Sciatic nerve (tissue), 2 donors: Measurements from ENCODE around the gene THBD. TPM values are rescaled to one million over a fixed set of nuclear protein-coding genes. Genes with fewer than 3 reads are reported as not detected.

ENCODE experiments used
- ATAC-seq: fragments of 200-7000 bp; cut with Tn5 transposase; one replicate; pipeline ENCODE4 v1.9.1; 2020; ENCODE audit warnings: mild to moderate bottlenecking, moderate library complexity
- DNase-seq: peaks from one replicate; pipeline ENCODE4 v3.0.0-alpha.2; 2020; ENCODE audit warnings: low spot score
- intact Hi-C: fragments of 100-400 bp; cut with DNase I; formaldehyde crosslinking; loops from one replicate; pipeline ENCODE4 v1.14.2; 2022
- total RNA-seq: library from RNA; stranded (reverse); fragmentation: NEBNext Ultra II Directional; extraction: Animal tissue kit (Norgen Biotek cat#: 25700); gene quantifications from one replicate; pipeline ENCODE4 v1.2.1, GENCODE V29; 2021
- donor health status: DM: no; HTN: no; CAD: no.
- donor health status: DM: no; HTN: no; CAD: no.

The THBD gene
- total RNA-seq, 1 donor from 2014 or later, result 25.3 TPM

GRCh38 chr20:23024701-23025100, 24.8 kb downstream of the THBD start:
- intact Hi-C loops, result no loop called here
- DNase-seq (no peak), ATAC-seq (no peak)

GRCh38 chr20:23023621-23024177, 25.8 kb downstream of the THBD start:
- DNase-seq (peak; percentile 34), ATAC-seq (no peak)
- intact Hi-C loops, result no loop called here

- intact Hi-C loops, result no loop called here
Measured at GRCh38 chr20:23022849-23023248, 26.6 kb downstream of the THBD start.

GRCh38 chr20:23021951-23022350, 27.5 kb downstream of the THBD start:
- no peak for ATAC-seq
- intact Hi-C loops, result no loop called here
- DNase-seq, result no peak

More at GRCh38 chr20:23022849-23023248, 26.6 kb downstream of the THBD start:
- ATAC-seq (no peak), DNase-seq (no peak)

GRCh38 chr20:23021541-23021940, 27.9 kb downstream of the THBD start:
- no peak for DNase-seq
- ATAC-seq, result no peak
- intact Hi-C loops, result no loop called here

- DNase-seq, result peak; percentile 4
- ATAC-seq, result no peak
- intact Hi-C loops, result no loop called here
Measured at GRCh38 chr20:23020230-23021018, 29.0 kb downstream of the THBD start.

GRCh38 chr20:23019403-23019802, 30.1 kb downstream of the THBD start:
- DNase-seq, result peak; percentile 30
- ATAC-seq, result no peak
- intact Hi-C loops, result no loop called here

- DNase-seq (peak; percentile 23), ATAC-seq (no peak)
Measured at GRCh38 chr20:23018941-23019340, 30.5 kb downstream of the THBD start.

GRCh38 chr20:23018432-23018831, 31.0 kb downstream of the THBD start:
- intact Hi-C loops, result no loop called here
- no peak for ATAC-seq
- no peak for DNase-seq

More at GRCh38 chr20:23018941-23019340, 30.5 kb downstream of the THBD start:
- intact Hi-C loops, result no loop called here

GRCh38 chr20:23017516-23017915, 32.0 kb downstream of the THBD start:
- ATAC-seq (no peak), DNase-seq (peak; percentile 6)
- intact Hi-C loops, result no loop called here

GRCh38 chr20:23013429-23013828, 36.0 kb downstream of the THBD start:
- DNase-seq (no peak), ATAC-seq (no peak)
- intact Hi-C loops, result no loop called here

- intact Hi-C loops, result loop anchor here (1.0 kb wide), 1 partner anchor 20 kb away; no protein-coding TSS in a partner anchor
- ATAC-seq, result no peak
- DNase-seq, result no peak
Measured at GRCh38 chr20:23011008-23011721, 38.3 kb downstream of the THBD start.

- intact Hi-C loops, result no loop called here
- DNase-seq (no peak), ATAC-seq (no peak)
Measured at GRCh38 chr20:23010096-23010495, 39.4 kb downstream of the THBD start.

- ATAC-seq (no peak), DNase-seq (no peak)
- intact Hi-C loops, result no loop called here
Measured at GRCh38 chr20:23009636-23010035, 39.8 kb downstream of the THBD start.

GRCh38 chr20:23008667-23009066, 40.8 kb downstream of the THBD start:
- intact Hi-C loops, result no loop called here
- DNase-seq (no peak), ATAC-seq (no peak)

GRCh38 chr20:23007886-23008655, 41.4 kb downstream of the THBD start:
- DNase-seq (no peak), ATAC-seq (no peak)
- intact Hi-C loops, result no loop called here

GRCh38 chr20:23007462-23007861, 42.0 kb downstream of the THBD start:
- DNase-seq (no peak), ATAC-seq (no peak)
- intact Hi-C loops, result no loop called here

GRCh38 chr20:23005776-23006175, 43.7 kb downstream of the THBD start:
- DNase-seq (no peak), ATAC-seq (no peak)
- intact Hi-C loops, result no loop called here

- intact Hi-C loops, result no loop called here
- DNase-seq, result no peak
- no peak for ATAC-seq
Measured at GRCh38 chr20:23003881-23004460, 45.5 kb downstream of the THBD start.
